HL-60 (cell line): ENCODE data around the gene VEGFD.

Experiments used
- GABPA ChIP-seq: IDR thresholded peaks from 2 replicates; pipeline ENCODE4 v1.6.1; 2012; ENCODE audit warnings: low read depth
- POLR2AphosphoS5 ChIP-seq: IDR thresholded peaks from 2 replicates; pipeline ENCODE4 v1.6.1; 2012; ENCODE audit warnings: low read depth
- REST ChIP-seq: IDR thresholded peaks from 2 replicates; pipeline ENCODE4 v1.6.1; 2012; ENCODE audit warnings: low read depth; ENCODE audit not compliant: insufficient replicate concordance
- SPI1 ChIP-seq: IDR thresholded peaks from 2 replicates; pipeline ENCODE4 v1.6.1; 2012; ENCODE audit warnings: low read depth, mild to moderate bottlenecking, borderline replicate concordance
- TF ChIP-seq, protein P1 (sequence below): IDR thresholded peaks from one replicate; pipeline ENCODE4 v1.5.1; 2011; ENCODE audit warnings: low read length, control low read depth, inconsistent platforms; ENCODE audit not compliant: insufficient read depth

DNA sequence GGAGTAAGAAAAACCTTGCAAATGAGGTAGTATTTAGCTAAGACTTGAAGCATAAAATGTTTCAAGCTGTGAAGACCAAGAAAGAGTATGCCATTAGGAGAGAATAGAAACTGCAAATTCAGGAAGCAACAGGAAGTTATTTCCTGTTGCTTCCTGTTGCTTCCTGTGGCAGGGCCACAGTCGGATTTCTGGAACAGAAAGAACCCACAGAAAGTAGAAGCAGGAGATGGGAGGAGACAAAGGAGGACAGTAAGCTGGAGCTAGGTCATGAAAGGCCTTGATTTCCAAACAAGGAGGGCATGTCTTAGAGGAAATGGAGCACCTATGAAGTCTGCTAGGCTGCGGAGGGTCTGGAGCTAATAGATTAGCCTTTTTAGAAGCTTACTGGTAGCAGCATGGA, 86.0 kb downstream of the VEGFD start:
- TF ChIP-seq, protein P1, sequence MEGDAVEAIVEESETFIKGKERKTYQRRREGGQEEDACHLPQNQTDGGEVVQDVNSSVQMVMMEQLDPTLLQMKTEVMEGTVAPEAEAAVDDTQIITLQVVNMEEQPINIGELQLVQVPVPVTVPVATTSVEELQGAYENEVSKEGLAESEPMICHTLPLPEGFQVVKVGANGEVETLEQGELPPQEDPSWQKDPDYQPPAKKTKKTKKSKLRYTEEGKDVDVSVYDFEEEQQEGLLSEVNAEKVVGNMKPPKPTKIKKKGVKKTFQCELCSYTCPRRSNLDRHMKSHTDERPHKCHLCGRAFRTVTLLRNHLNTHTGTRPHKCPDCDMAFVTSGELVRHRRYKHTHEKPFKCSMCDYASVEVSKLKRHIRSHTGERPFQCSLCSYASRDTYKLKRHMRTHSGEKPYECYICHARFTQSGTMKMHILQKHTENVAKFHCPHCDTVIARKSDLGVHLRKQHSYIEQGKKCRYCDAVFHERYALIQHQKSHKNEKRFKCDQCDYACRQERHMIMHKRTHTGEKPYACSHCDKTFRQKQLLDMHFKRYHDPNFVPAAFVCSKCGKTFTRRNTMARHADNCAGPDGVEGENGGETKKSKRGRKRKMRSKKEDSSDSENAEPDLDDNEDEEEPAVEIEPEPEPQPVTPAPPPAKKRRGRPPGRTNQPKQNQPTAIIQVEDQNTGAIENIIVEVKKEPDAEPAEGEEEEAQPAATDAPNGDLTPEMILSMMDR = no peak
- TF ChIP-seq REST (no peak), POLR2AphosphoS5 (no peak), GABPA (no peak), SPI1 (no peak)
